ENCODE results near the gene CDK19. TPM values are rescaled to one million over a fixed set of nuclear protein-coding genes. Genes with fewer than 3 reads are reported as not detected.
A peak's percentile ranks its signal among the peaks of the same experiment; 100 is the strongest.
"Not testable (repeated sequence)": the region's sequence is repeated elsewhere in the genome, so short reads cannot be mapped to it uniquely, and the experiment has no call there.

CDK19 gene
- total RNA-seq, 2 donors from 2014 or later: 7.4 to 9.6 TPM

GRCh38 chr6:110776413-110776812 is 38.9 kb downstream of the CDK19 start:
- intact Hi-C loops (cut with DNase I): no loop called here
- peak in 1 of 2 donors; percentile 85 for ATAC-seq
- no peak for DNase-seq

GRCh38 chr6:110769923-110770322 is 45.3 kb downstream of the CDK19 start:
- ATAC-seq (no peak), DNase-seq (no peak)
- intact Hi-C loops (cut with DNase I): no loop called here

GRCh38 chr6:110768057-110768456 is 47.2 kb downstream of the CDK19 start:
- DNase-seq (no peak), ATAC-seq (no peak)
- intact Hi-C loops (cut with DNase I): no loop called here

GRCh38 chr6:110761371-110761770 is 53.9 kb downstream of the CDK19 start:
- ATAC-seq (no peak), DNase-seq (no peak)
- intact Hi-C loops (cut with DNase I): no loop called here

GRCh38 chr6:110760589-110760988 is 54.7 kb downstream of the CDK19 start:
- ATAC-seq: no peak
- DNase-seq: no peak
- intact Hi-C loops (cut with DNase I): no loop called here

GRCh38 chr6:110760098-110760497 is 55.2 kb downstream of the CDK19 start:
- DNase-seq; ATAC-seq; intact Hi-C loops (cut with DNase I): not testable (repeated sequence)

- intact Hi-C loops (cut with DNase I): no loop called here
- DNase-seq (no peak), ATAC-seq (no peak)
Measured at GRCh38 chr6:110757926-110758325, 57.3 kb downstream of the CDK19 start.

GRCh38 chr6:110756817-110757216 is 58.5 kb downstream of the CDK19 start:
- intact Hi-C loops (cut with DNase I): no loop called here
- DNase-seq (no peak), ATAC-seq (no peak)

- intact Hi-C loops (cut with DNase I): no loop called here
- ATAC-seq (no peak), DNase-seq (no peak)
Measured at GRCh38 chr6:110755411-110755834, 59.8 kb downstream of the CDK19 start.

- ATAC-seq; DNase-seq; intact Hi-C loops (cut with DNase I): not testable (repeated sequence)
Measured at GRCh38 chr6:110753936-110754668, 61.2 kb downstream of the CDK19 start.

GRCh38 chr6:110748453-110748852 is 66.8 kb downstream of the CDK19 start:
- intact Hi-C loops (cut with DNase I): no loop called here
- ATAC-seq (no peak), DNase-seq (no peak)

- ATAC-seq: no peak
- DNase-seq: no peak
- intact Hi-C loops (cut with DNase I): no loop called here
Measured at GRCh38 chr6:110746680-110747079, 68.6 kb downstream of the CDK19 start.

GRCh38 chr6:110744991-110745390 is 70.3 kb downstream of the CDK19 start:
- DNase-seq: no peak
- no peak for ATAC-seq
- intact Hi-C loops (cut with DNase I): no loop called here

- ATAC-seq; intact Hi-C loops (cut with DNase I); DNase-seq: not testable (repeated sequence)
Measured at GRCh38 chr6:110742552-110742951, 72.7 kb downstream of the CDK19 start.

GRCh38 chr6:110741517-110741916 is 73.8 kb downstream of the CDK19 start:
- intact Hi-C loops (cut with DNase I): no loop called here
- DNase-seq (no peak), ATAC-seq (no peak)

GRCh38 chr6:110738899-110739365 is 76.3 kb downstream of the CDK19 start:
- DNase-seq (no peak), ATAC-seq (peak; percentile 68 to 81)
- intact Hi-C loops (cut with DNase I): no loop called here

GRCh38 chr6:110735666-110736065 is 79.6 kb downstream of the CDK19 start:
- no peak for ATAC-seq
- intact Hi-C loops (cut with DNase I): no loop called here

GRCh38 chr6:110731898-110732297 is 83.4 kb downstream of the CDK19 start:
- DNase-seq: no peak
- intact Hi-C loops (cut with DNase I): no loop called here
- no peak for ATAC-seq

More at GRCh38 chr6:110735666-110736065, 79.6 kb downstream of the CDK19 start:
- no peak for DNase-seq

- intact Hi-C loops (cut with DNase I): no loop called here
- ATAC-seq: no peak
Measured at GRCh38 chr6:110731196-110731595, 84.1 kb downstream of the CDK19 start.

GRCh38 chr6:110728501-110728900 is 86.8 kb downstream of the CDK19 start:
- intact Hi-C loops (cut with DNase I): no loop called here
- DNase-seq: no peak
- no peak for ATAC-seq

More at GRCh38 chr6:110731196-110731595, 84.1 kb downstream of the CDK19 start:
- no peak for DNase-seq

- intact Hi-C loops (cut with DNase I): no loop called here
- no peak for ATAC-seq
- no peak for DNase-seq
Measured at GRCh38 chr6:110723017-110723416, 92.3 kb downstream of the CDK19 start.
